VCaP (cell line): ENCODE data around the gene SCAF8.
"Not testable (repeated sequence)": the region's sequence is repeated elsewhere in the genome, so short reads cannot be mapped to it uniquely, and the experiment has no call there.

ENCODE experiments used
- H3K27ac ChIP-seq: fragments of 450-650 bp; 2 replicates; pipeline ENCODE4 v1.5.1; 2017
- TF ChIP-seq, protein P1 (sequence below): fragments of 450-650 bp; conservative IDR thresholded peaks from 2 replicates; pipeline ENCODE4 v1.5.1; 2017; ENCODE audit warnings: mild to moderate bottlenecking, moderate library complexity

The SCAF8 gene

DNA sequence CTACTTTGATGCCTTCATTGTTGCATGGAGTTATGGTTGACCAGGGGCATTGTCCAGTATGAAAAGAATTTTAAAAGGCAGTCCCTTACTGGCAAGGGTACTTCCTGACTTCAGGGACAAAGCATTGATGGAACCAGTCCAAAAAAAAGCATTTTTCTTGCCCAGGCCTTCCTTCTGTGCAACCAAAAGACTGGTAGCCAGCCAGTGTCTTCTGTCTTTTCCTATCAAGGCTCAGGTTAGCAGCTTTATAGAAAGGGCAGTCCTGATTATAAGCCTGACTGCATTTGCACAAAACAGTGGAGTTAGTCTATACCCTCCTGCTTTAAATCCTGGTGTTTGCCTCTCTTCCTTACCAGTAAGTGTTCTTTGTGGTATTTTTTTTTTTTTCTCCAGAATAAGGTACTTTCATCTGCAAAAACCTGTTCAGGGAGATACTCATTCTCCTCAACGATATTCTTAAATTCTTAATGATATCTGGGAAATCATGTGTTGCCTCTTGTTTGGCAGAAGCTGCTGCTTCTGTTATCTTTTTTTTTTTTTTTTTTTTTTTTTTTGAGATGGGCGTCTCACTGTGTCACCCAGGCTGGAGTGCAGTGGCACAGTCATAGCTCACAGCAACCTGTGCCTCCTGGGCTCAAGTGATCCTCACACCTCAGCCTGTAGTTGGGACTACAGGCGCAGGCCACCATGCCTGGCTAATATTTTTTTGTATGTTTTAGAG lies 33.9 kb downstream of the SCAF8 start:
- TF ChIP-seq, protein P1, sequence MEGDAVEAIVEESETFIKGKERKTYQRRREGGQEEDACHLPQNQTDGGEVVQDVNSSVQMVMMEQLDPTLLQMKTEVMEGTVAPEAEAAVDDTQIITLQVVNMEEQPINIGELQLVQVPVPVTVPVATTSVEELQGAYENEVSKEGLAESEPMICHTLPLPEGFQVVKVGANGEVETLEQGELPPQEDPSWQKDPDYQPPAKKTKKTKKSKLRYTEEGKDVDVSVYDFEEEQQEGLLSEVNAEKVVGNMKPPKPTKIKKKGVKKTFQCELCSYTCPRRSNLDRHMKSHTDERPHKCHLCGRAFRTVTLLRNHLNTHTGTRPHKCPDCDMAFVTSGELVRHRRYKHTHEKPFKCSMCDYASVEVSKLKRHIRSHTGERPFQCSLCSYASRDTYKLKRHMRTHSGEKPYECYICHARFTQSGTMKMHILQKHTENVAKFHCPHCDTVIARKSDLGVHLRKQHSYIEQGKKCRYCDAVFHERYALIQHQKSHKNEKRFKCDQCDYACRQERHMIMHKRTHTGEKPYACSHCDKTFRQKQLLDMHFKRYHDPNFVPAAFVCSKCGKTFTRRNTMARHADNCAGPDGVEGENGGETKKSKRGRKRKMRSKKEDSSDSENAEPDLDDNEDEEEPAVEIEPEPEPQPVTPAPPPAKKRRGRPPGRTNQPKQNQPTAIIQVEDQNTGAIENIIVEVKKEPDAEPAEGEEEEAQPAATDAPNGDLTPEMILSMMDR: no peak
- H3K27ac ChIP-seq: no peak overlapping the region

GRCh38 chr6:154768280-154768679 lies 35.1 kb downstream of the SCAF8 start:
- TF ChIP-seq, protein P1: no peak
- H3K27ac ChIP-seq: no peak overlapping the region

DNA sequence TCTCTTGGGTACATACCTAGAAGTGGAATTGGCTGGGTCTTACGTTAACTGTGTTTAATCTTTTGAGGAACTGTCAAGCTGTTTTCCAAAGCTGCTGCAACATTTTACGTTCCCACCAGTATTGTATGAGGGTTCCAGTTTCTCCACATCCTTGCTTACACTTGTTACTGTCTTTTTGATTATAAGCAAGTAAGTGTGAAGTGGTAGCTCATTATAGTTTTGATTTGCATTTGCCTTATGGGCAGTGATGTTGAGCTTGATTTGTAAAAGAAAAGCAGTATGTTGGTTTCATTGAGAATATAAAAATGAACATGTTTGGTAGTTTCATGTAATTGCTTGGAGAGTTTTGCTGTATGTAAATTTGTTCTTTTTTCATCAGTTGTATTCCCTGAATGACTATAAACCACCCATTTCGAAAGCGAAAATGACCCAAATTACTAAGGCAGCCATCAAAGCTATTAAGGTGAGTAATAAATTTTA lies 40.4 kb downstream of the SCAF8 start:
- TF ChIP-seq, protein P1: no peak
- no peak overlapping the region for H3K27ac ChIP-seq

GRCh38 chr6:154779157-154779556 lies 45.9 kb downstream of the SCAF8 start:
- H3K27ac ChIP-seq: not testable (repeated sequence)

GRCh38 chr6:154782193-154782592 lies 49.0 kb downstream of the SCAF8 start:
- TF ChIP-seq, protein P1: no peak
- H3K27ac ChIP-seq: no peak overlapping the region

DNA sequence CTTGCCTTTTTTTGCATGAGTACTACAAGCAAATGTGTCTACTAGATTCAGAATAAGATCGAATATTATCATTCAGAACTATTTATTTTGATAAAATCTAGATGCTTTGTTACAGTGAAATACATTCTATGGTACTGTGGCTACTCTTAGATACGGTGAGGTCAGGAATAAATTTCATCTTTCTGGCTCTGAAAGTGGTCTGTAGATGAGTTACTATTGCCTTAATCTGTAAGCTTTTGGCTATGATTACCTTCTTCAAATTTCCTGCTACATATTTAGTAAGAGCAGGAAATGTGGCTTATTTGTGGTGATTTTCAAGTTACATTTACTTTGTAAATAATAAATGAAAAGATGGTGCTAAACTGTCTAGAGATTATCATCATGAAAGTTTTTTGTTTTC lies 50.0 kb downstream of the SCAF8 start:
- TF ChIP-seq, protein P1: no peak
- H3K27ac ChIP-seq: no peak overlapping the region

- TF ChIP-seq, protein P1: no peak
- no peak overlapping the region for H3K27ac ChIP-seq
Measured at GRCh38 chr6:154785075-154785474, 51.9 kb downstream of the SCAF8 start.

DNA sequence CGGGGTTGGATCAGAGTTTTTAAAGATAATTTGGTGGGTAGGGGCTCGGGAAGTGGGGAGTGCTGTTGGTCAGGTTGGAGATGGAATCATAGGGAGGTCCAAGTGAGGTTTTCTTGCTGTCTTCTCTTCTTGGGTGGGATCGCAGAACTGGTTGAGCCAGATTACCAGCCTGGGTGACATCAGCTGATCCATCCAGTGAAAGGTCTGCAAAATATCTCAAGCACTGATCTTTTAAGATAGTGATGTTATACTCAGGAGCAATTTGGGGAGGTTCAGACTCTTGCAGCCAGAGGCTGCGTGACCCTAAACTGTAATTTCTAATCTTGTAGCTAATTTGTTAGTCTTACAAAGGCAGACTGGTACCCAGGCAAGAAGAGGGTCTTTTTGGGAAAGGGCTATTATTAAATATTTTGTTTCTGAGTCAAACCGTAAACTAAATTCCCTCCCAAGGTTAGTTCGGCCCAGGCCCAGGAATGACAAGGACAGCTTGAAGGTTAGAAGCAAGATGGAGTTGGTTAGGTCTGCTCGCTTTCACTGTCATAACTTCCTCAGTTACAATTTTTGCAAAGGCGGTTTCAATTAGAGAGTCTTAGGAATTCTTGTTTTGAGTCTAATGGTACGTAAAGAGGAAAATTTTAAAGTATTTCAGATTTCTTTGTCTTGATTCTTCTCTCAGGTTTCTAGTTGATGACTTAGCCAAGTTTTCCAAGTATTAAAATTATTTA lies 53.1 kb downstream of the SCAF8 start:
- TF ChIP-seq, protein P1: no peak
- no peak overlapping the region for H3K27ac ChIP-seq
